ENCODE results near the gene TRIM52.

- TF ChIP-seq CTCF (IDR thresholded peaks at IDR 0.05), result no peak
- no peak for TF ChIP-seq POLR2AphosphoS5 (IDR thresholded peaks at IDR 0.05; ENCODE audit: low read depth, low read length)
- TF ChIP-seq REST (IDR thresholded peaks at IDR 0.05; ENCODE audit: insufficient read depth in 1 of 2, low read depth in 2 of 2, low read length in 1 of 2), result no peak
These were observed 2.4 kb downstream of the TRIM52 start for GRCh38 chr5:181258576-181258975.
